ENCODE data around the gene ATG9B.

DNA sequence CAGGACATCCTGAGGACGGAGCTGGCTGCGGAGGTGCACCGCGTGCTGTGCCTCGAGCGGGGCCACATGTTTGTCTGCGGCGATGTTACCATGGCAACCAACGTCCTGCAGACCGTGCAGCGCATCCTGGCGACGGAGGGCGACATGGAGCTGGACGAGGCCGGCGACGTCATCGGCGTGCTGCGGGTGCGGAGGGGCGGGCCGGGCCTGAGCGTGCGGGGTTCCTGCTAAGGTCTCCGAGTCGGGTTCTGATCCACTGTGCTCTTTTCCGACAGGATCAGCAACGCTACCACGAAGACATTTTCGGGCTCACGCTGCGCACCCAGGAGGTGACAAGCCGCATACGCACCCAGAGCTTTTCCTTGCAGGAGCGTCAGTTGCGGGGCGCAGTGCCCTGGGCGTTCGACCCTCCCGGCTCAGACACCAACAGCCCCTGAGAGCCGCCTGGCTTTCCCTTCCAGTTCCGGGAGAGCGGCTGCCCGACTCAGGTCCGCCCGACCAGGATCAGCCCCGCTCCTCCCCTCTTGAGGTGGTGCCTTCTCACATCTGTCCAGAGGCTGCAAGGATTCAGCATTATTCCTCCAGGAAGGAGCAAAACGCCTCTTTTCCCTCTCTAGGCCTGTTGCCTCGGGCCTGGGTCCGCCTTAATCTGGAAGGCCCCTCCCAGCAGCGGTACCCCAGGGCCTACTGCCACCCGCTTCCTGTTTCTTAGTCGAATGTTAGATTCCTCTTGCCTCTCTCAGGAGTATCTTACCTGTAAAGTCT lies 10.4 kb downstream of the ATG9B start:
- TF ChIP-seq, protein P1, sequence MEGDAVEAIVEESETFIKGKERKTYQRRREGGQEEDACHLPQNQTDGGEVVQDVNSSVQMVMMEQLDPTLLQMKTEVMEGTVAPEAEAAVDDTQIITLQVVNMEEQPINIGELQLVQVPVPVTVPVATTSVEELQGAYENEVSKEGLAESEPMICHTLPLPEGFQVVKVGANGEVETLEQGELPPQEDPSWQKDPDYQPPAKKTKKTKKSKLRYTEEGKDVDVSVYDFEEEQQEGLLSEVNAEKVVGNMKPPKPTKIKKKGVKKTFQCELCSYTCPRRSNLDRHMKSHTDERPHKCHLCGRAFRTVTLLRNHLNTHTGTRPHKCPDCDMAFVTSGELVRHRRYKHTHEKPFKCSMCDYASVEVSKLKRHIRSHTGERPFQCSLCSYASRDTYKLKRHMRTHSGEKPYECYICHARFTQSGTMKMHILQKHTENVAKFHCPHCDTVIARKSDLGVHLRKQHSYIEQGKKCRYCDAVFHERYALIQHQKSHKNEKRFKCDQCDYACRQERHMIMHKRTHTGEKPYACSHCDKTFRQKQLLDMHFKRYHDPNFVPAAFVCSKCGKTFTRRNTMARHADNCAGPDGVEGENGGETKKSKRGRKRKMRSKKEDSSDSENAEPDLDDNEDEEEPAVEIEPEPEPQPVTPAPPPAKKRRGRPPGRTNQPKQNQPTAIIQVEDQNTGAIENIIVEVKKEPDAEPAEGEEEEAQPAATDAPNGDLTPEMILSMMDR (IDR thresholded peaks at IDR 0.05 in 2 of 3, conservative IDR thresholded peaks at IDR 0.05 in 1 of 3; ENCODE audit: borderline replicate concordance in 1 of 3, insufficient read depth in 1 of 3, low read depth in 2 of 3, low read length in 2 of 3) = no peak
- TF ChIP-seq EZH2phosphoT487 (IDR thresholded peaks at IDR 0.05; ENCODE audit: borderline replicate concordance) (no peak), EZH2 (IDR thresholded peaks at IDR 0.05) (no peak), CBX3 (IDR thresholded peaks at IDR 0.05; ENCODE audit: low read depth) (no peak), SIN3A (IDR thresholded peaks at IDR 0.05; ENCODE audit: low read depth) (no peak), POLR2A (IDR thresholded peaks at IDR 0.05; ENCODE audit: borderline replicate concordance, extremely low read depth, insufficient read depth, insufficient read length) (no peak), EGR1 (IDR thresholded peaks at IDR 0.05; ENCODE audit: low read depth) (no peak), RAD21 (IDR thresholded peaks at IDR 0.05; ENCODE audit: low read depth) (no peak), TCF7L2 (IDR thresholded peaks at IDR 0.05; ENCODE audit: borderline replicate concordance, extremely low read depth, insufficient read depth, insufficient read length) (no peak), FOSL1 (IDR thresholded peaks at IDR 0.05; ENCODE audit: low read depth) (no peak), POLR2AphosphoS5 (IDR thresholded peaks at IDR 0.05; ENCODE audit: low read depth, low read length) (no peak)
- TF ChIP-seq, protein P2, sequence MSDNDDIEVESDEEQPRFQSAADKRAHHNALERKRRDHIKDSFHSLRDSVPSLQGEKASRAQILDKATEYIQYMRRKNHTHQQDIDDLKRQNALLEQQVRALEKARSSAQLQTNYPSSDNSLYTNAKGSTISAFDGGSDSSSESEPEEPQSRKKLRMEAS (IDR thresholded peaks at IDR 0.05) = no peak
- TF ChIP-seq, protein P3, sequence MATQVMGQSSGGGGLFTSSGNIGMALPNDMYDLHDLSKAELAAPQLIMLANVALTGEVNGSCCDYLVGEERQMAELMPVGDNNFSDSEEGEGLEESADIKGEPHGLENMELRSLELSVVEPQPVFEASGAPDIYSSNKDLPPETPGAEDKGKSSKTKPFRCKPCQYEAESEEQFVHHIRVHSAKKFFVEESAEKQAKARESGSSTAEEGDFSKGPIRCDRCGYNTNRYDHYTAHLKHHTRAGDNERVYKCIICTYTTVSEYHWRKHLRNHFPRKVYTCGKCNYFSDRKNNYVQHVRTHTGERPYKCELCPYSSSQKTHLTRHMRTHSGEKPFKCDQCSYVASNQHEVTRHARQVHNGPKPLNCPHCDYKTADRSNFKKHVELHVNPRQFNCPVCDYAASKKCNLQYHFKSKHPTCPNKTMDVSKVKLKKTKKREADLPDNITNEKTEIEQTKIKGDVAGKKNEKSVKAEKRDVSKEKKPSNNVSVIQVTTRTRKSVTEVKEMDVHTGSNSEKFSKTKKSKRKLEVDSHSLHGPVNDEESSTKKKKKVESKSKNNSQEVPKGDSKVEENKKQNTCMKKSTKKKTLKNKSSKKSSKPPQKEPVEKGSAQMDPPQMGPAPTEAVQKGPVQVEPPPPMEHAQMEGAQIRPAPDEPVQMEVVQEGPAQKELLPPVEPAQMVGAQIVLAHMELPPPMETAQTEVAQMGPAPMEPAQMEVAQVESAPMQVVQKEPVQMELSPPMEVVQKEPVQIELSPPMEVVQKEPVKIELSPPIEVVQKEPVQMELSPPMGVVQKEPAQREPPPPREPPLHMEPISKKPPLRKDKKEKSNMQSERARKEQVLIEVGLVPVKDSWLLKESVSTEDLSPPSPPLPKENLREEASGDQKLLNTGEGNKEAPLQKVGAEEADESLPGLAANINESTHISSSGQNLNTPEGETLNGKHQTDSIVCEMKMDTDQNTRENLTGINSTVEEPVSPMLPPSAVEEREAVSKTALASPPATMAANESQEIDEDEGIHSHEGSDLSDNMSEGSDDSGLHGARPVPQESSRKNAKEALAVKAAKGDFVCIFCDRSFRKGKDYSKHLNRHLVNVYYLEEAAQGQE (IDR thresholded peaks at IDR 0.05; ENCODE audit: low read depth) = no peak
